AG10803 (cell line): ENCODE data around the gene GLP1R.

Experiments used
- DNase-seq: peaks from one replicate; pipeline ENCODE4 v3.0.0; 2010; ENCODE audit warnings: low read depth
- H3K4me3 ChIP-seq: 2 replicates; pipeline ENCODE4 v1.5.1; 2011; ENCODE audit warnings: mild to moderate bottlenecking, low read length, control low read depth
- CTCF ChIP-seq: conservative IDR thresholded peaks from 2 replicates; pipeline ENCODE4 v1.5.1; 2011; ENCODE audit warnings: mild to moderate bottlenecking, low read length, control low read depth, inconsistent platforms

Gene GLP1R

DNA sequence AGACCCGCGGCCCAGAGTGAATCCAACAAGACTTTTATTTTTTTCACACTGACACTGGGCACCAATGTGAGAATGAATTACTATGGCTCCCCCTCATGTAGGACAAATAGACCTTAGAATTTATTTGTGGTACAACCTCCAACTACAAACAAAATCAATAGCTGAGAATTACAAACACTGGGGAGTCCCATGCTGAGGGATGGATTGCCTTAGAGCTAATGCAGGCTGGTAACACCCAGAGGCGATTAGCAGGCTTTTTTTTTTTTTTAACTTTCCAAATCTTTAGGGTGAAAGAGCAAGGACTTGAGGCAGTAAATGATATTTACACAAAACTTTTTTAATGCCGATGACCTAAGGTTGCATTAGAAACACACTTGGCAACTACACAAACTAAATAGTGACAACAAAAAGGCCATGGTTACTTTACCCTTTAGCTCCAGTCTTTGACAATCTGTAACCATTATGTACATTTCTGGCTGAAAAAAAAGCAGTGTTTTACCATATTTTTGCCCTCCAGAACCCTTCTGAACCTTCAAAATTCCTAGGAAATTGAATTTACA is 44.6 kb downstream of the GLP1R start:
- TF ChIP-seq CTCF: no peak
- no peak for DNase-seq
- H3K4me3 ChIP-seq: no peak overlapping the region

- TF ChIP-seq CTCF: no peak
- H3K4me3 ChIP-seq: no peak overlapping the region
- no peak for DNase-seq
These were observed 47.0 kb downstream of the GLP1R start for GRCh38 chr6:39095578-39095977.

DNA sequence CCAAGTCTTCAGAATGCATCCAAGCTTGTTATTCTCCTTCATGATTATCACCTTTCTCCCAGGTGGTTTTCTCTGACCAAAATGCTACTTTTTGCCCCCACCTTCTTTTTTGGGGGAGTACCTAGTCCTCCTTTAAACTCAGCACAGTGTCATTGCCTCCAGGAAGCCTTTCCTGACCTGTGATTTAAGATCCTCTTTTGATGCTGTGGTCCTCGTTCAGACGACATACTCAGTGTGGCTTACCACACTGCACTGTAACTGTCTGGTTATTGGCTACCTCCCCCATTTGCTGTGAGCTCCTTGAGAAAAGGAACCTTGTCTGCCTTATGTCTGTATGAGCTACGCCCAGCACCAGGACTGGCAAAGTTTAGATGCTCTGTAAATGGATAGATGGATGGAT is 51.8 kb downstream of the GLP1R start:
- TF ChIP-seq CTCF: no peak
- no peak for DNase-seq
- H3K4me3 ChIP-seq: no peak overlapping the region

GRCh38 chr6:39102071-39102820 is 53.7 kb downstream of the GLP1R start:
- DNase-seq: peak; percentile 72
- peak; percentile 24 for TF ChIP-seq CTCF
- no peak overlapping the region for H3K4me3 ChIP-seq

DNA sequence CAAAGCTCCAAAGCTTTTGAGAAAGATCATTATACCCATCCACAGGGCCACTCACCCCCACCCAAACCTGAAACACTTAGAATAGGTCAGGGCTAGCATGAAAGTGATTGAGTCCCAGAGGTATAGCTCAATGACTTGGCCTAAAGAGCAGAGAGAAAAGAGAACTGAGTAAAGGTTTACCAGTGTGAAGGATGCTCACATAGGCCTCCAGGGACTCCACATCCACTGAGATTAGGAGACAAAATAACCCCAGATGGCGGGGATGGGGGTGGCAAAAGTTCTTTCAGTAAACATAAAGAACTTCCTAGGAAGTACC is 54.2 kb downstream of the GLP1R start:
- TF ChIP-seq CTCF: no peak
- H3K4me3 ChIP-seq: no peak overlapping the region
- DNase-seq: no peak

DNA sequence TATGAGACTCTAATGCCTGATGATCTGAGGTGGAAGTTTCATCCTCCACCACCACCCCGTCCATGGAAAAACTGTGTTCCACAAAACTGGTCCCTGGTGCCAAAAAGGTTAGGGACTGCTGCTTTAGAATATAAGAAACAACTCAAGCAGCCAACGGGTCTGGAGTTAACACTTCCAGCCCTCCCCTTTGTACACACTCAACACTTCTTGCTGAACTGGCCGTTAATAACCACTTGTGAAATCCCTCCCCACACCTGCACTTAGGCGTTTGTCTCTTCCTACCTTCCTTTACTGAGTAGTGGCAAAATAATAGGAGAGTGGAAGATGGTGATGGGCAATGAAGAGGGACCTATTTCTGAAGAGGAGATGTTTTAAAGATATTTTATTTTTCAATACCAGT is 55.9 kb downstream of the GLP1R start:
- DNase-seq: no peak
- H3K4me3 ChIP-seq: no peak overlapping the region
- no peak for TF ChIP-seq CTCF

DNA sequence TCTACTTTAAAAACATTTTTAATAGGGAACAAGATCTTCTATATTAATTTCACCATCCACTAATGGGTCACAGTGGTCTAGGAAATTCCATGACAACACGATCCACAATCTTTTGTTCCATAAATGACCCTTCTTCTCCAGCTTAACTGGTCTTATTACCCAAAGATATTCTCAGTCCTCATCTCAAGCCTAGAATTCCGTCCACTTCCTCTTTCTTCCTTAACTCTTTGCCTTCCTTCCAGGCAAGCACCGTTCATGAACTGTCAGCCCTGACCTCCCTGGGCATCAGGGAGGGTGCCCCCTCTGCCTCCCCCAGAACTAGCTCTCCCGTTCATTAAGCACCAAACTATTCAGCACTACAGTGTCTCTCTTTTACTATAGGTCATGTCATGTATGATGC is 58.5 kb downstream of the GLP1R start:
- no peak overlapping the region for H3K4me3 ChIP-seq
- DNase-seq: no peak
- no peak for TF ChIP-seq CTCF
